ENCODE data around the gene CCBE1. TPM values are rescaled to one million over a fixed set of nuclear protein-coding genes. Genes with fewer than 3 reads are reported as not detected.

The CCBE1 gene
- total RNA-seq, 1 donor from 2014 or later = 1.2 TPM

DNA sequence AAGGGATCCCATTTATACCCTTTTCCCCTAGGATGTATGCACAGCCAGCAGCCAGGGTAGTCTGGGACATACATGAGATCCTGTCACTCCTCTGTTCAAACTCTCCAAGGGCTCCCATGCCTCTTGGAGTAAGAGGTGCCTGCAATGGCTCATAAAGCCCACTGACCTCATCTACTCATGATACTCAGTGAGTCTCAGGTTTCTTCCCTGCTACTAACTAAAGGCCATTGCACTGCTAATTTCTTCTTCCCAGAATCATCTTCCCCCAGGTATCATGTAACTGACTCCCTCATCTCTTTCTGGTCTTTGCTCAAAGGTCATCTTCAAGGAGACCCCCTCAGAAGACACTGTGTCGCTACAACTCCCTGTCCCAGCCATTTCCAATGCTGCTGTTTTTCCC is 68.2 kb downstream of the CCBE1 start:
- DNase-seq (ENCODE audit: low spot score) = no peak
- Mint-ChIP-seq H3K27ac (ENCODE audit: unreplicated experiment) (no peak overlapping the region), H3K4me3 (ENCODE audit: unreplicated experiment) (no peak overlapping the region), H3K4me1 (ENCODE audit: unreplicated experiment) (no peaks in the 10 kb centered on the region), H3K36me3 (ENCODE audit: low read depth, unreplicated experiment) (no peaks in the 10 kb centered on the region), H3K9me3 (ENCODE audit: unreplicated experiment) (no peaks in the 10 kb centered on the region), H3K27me3 (ENCODE audit: unreplicated experiment) (no peaks in the 10 kb centered on the region)
- TF ChIP-seq, protein P1, sequence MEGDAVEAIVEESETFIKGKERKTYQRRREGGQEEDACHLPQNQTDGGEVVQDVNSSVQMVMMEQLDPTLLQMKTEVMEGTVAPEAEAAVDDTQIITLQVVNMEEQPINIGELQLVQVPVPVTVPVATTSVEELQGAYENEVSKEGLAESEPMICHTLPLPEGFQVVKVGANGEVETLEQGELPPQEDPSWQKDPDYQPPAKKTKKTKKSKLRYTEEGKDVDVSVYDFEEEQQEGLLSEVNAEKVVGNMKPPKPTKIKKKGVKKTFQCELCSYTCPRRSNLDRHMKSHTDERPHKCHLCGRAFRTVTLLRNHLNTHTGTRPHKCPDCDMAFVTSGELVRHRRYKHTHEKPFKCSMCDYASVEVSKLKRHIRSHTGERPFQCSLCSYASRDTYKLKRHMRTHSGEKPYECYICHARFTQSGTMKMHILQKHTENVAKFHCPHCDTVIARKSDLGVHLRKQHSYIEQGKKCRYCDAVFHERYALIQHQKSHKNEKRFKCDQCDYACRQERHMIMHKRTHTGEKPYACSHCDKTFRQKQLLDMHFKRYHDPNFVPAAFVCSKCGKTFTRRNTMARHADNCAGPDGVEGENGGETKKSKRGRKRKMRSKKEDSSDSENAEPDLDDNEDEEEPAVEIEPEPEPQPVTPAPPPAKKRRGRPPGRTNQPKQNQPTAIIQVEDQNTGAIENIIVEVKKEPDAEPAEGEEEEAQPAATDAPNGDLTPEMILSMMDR (IDR thresholded peaks at IDR 0.05; ENCODE audit: unreplicated experiment) = no peak

DNA sequence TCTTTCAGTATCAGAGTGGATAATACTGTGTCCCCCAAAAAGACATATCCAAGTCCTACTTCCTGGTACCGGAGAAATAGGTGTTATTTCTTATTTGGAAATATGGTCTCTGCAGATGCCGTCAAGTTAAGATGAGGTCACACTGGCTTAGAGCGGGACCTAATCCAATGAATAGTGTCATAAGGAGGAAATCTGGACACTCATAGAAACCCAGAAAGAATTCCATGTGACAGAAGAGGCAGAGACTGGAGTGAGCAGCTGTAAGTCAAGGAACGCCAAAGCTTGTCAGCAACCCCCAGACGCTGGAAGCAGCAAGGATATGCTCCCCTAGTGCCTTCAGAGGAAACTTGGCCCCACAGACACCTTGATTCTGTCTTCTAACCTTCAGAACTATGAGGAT is 69.8 kb downstream of the CCBE1 start:
- H3K4me1 Mint-ChIP-seq (ENCODE audit: unreplicated experiment) = no peaks in the 10 kb centered on the region
- no peaks in the 10 kb centered on the region for H3K9me3 Mint-ChIP-seq (ENCODE audit: unreplicated experiment)
- no peak overlapping the region for H3K4me3 Mint-ChIP-seq (ENCODE audit: unreplicated experiment)
- no peak overlapping the region for H3K27ac Mint-ChIP-seq (ENCODE audit: unreplicated experiment)
- DNase-seq (ENCODE audit: low spot score) = no peak
- no peaks in the 10 kb centered on the region for H3K27me3 Mint-ChIP-seq (ENCODE audit: unreplicated experiment)
- TF ChIP-seq, protein P1 (IDR thresholded peaks at IDR 0.05; ENCODE audit: unreplicated experiment) = no peak
- H3K36me3 Mint-ChIP-seq (ENCODE audit: low read depth, unreplicated experiment) = no peaks in the 10 kb centered on the region

DNA sequence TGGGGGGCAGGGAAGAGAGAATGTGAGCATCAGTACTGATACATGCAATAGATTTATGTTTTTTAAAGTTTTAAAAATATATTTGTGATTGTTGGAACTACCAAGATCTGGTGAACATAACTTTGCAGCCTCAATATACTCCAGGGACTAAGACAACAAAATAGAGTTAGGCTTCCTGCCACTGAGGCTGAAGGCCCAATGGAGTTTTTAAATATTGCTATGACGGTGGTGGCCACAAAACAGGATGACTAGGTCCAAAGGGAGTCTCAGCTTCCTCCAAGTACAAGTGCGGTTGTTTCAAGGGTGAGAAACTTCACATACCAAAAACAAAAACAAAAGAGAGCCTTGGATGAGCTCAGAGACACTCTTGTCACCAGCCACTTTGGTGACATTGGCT is 72.9 kb downstream of the CCBE1 start:
- Mint-ChIP-seq H3K4me1 (ENCODE audit: unreplicated experiment) (no peaks in the 10 kb centered on the region), H3K4me3 (ENCODE audit: unreplicated experiment) (no peak overlapping the region), H3K9me3 (ENCODE audit: unreplicated experiment) (no peaks in the 10 kb centered on the region), H3K27me3 (ENCODE audit: unreplicated experiment) (peaks cover 1% of the 10 kb centered on the region), H3K36me3 (ENCODE audit: low read depth, unreplicated experiment) (no peaks in the 10 kb centered on the region), H3K27ac (ENCODE audit: unreplicated experiment) (no peak overlapping the region)
- TF ChIP-seq, protein P1 (IDR thresholded peaks at IDR 0.05; ENCODE audit: unreplicated experiment) = no peak
- no peak for DNase-seq (ENCODE audit: low spot score)

DNA sequence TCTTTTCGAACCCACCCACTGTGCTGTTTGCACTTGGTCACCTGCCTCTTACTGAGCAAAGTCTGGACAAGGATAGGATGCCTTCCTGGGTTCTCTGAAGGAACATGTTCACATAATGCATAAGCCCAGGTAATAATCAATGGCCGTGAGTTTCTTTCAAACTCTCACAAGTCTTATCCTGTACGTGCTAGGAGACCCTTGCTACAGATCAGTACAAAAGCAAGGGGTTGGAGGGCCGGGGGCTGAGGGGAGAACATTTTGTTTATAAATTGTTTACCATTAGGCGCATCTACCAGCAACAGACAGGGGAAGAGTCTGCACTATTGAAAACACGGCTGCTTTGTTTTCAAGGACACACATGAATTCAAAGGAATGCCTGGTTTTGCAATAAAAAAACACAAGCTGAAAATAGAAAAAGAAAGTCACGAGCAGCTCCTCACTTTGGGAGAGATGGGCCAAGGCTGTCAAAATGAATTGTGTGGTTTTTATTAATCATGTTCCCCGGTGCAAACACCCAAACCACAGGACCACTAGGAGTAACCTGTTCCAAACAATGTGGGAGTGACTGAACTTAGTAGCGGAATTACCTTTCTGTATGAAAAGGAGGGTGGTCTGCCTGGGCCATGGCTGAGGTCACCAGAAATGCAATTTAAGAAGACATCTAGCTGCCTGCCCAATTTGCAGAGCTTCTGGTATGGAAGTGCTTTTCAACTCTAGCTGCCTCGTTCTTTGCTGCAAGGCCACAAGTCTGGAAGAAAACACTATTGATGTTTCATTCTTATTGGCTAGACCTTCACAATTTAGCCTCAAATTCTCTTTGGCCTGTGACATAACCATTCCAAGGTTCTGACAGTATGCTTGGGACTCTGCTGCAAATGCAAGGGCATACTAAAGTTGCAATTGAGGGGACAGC is 73.5 kb downstream of the CCBE1 start:
- no peaks in the 10 kb centered on the region for H3K36me3 Mint-ChIP-seq (ENCODE audit: low read depth, unreplicated experiment)
- H3K4me3 Mint-ChIP-seq (ENCODE audit: unreplicated experiment) = no peak overlapping the region
- DNase-seq (ENCODE audit: low spot score) = no peak
- TF ChIP-seq, protein P1 (IDR thresholded peaks at IDR 0.05; ENCODE audit: unreplicated experiment) = no peak
- H3K4me1 Mint-ChIP-seq (ENCODE audit: unreplicated experiment) = no peaks in the 10 kb centered on the region
- H3K27ac Mint-ChIP-seq (ENCODE audit: unreplicated experiment) = no peak overlapping the region
- H3K27me3 Mint-ChIP-seq (ENCODE audit: unreplicated experiment) = peaks cover 1% of the 10 kb centered on the region
- H3K9me3 Mint-ChIP-seq (ENCODE audit: unreplicated experiment) = no peaks in the 10 kb centered on the region

DNA sequence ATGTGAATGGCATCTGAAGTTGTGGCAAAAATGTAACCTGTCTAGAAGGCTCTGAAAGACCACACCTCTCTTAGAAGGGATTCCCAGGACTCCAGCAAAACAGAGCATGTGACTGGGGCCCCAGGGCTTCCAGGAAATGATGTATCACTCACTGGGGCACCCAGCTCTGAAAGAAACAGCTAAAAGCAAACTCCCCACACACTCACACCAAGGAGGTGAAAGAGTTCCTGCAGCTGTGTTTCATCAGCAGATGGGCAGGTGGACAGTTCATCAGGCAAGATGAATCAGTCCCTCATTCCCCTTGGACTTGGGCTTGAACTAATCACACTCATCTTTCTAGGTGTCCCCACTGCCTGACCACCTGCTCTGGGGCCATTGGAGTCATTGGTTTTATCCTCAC is 76.2 kb downstream of the CCBE1 start:
- Mint-ChIP-seq H3K27me3 (ENCODE audit: unreplicated experiment) (peaks cover 5% of the 10 kb centered on the region), H3K4me1 (ENCODE audit: unreplicated experiment) (no peaks in the 10 kb centered on the region), H3K4me3 (ENCODE audit: unreplicated experiment) (no peak overlapping the region), H3K27ac (ENCODE audit: unreplicated experiment) (no peak overlapping the region), H3K9me3 (ENCODE audit: unreplicated experiment) (no peaks in the 10 kb centered on the region), H3K36me3 (ENCODE audit: low read depth, unreplicated experiment) (no peaks in the 10 kb centered on the region)
- no peak for DNase-seq (ENCODE audit: low spot score)
- TF ChIP-seq, protein P1 (IDR thresholded peaks at IDR 0.05; ENCODE audit: unreplicated experiment) = no peak
